Measurements from ENCODE around the gene SYNGR3.

DNA sequence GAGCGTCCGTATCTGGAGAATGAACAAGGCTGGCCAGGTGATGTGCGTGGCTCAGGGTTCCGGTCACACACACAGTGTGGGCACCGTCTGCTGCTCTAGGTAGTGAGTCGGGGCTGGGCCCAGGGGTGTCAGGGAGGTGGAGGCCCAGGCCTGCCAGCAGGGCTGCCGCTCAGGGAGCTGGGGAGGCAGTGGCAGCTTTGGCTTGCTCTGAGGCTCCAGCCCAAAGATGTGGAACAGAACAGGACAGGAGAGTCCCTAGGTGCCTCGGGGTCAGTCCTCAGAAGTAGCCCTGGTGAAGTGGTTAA lies 13.6 kb upstream of the SYNGR3 start:
- TF ChIP-seq EZH2 (IDR thresholded peaks at IDR 0.05) (no peak), POLR2AphosphoS5 (IDR thresholded peaks at IDR 0.05; ENCODE audit: borderline replicate concordance, low read depth, low read length) (no peak)
